CD4-positive, CD25-positive, alpha-beta regulatory T cell (primary cell): ENCODE data around the gene ZAP70. TPM values are rescaled to one million over a fixed set of nuclear protein-coding genes. Genes with fewer than 3 reads are reported as not detected.

ENCODE experiments used
- ATAC-seq, 2 donors: fragments of 150-1000 bp; cut with Tn5 transposase; one replicate each; pipeline ENCODE4 v1.10.0; 2021; ENCODE audit warnings: low read depth in 2 of 2, moderate number of reproducible peaks in 2 of 2, moderate library complexity in 1 of 2
- DNase-seq, 3 donors: peaks; one replicate each; pipeline versions ENCODE4 v3.0.0 to v3.0.0-alpha.2; 2012 to 2022; ENCODE audit warnings: mixed read lengths in 1 of 3
- H3K27ac ChIP-seq: one replicate; pipeline ENCODE4 v1.7.0; 2013; ENCODE audit warnings: mild to moderate bottlenecking, low read length; ENCODE audit not compliant: insufficient read depth, poor library complexity, severe bottlenecking
- H3K27me3 ChIP-seq: one replicate; pipeline ENCODE4 v1.7.0; 2013; ENCODE audit warnings: low read length; ENCODE audit not compliant: control insufficient read depth, insufficient read depth
- H3K36me3 ChIP-seq: one replicate; pipeline ENCODE4 v1.7.0; 2013; ENCODE audit warnings: mild to moderate bottlenecking, low read length, moderate library complexity; ENCODE audit not compliant: control insufficient read depth, insufficient read depth
- H3K4me1 ChIP-seq: 2 replicates; pipeline ENCODE4 v1.7.0; 2013; ENCODE audit warnings: mild to moderate bottlenecking, low read length; ENCODE audit not compliant: insufficient read depth, control insufficient read depth, poor library complexity, severe bottlenecking
- H3K4me3 ChIP-seq: one replicate; pipeline ENCODE4 v1.7.0; 2013; ENCODE audit warnings: low read depth, mild to moderate bottlenecking, low read length, moderate library complexity
- H3K9me3 ChIP-seq, 2 experiments: 1 replicate in 1 of 2; 2 replicates in 1 of 2; pipeline ENCODE4 v1.7.0; 2013; ENCODE audit warnings: low read length in 2 of 2, mild to moderate bottlenecking in 1 of 2, moderate library complexity in 1 of 2; ENCODE audit not compliant: control insufficient read depth in 2 of 2
- H3K27ac Mint-ChIP-seq, 3 donors: one replicate each; pipeline ENCODE4 v1.8.0; 2020 to 2022; ENCODE audit warnings: mild to moderate bottlenecking in 3 of 3, mixed read lengths in 3 of 3, moderate library complexity in 2 of 3
- H3K27me3 Mint-ChIP-seq: one replicate; pipeline ENCODE4 v1.8.0; 2022; ENCODE audit warnings: mild to moderate bottlenecking, mixed read lengths
- H3K36me3 Mint-ChIP-seq: one replicate; pipeline ENCODE4 v1.8.0; 2020; ENCODE audit warnings: mixed read lengths
- H3K4me1 Mint-ChIP-seq, 4 donors: one replicate each; pipeline ENCODE4 v1.8.0; 2020 to 2022; ENCODE audit warnings: mixed read lengths in 4 of 4, mild to moderate bottlenecking in 1 of 4
- H3K4me3 Mint-ChIP-seq, 4 donors: one replicate each; pipeline ENCODE4 v1.8.0; 2020 to 2022; ENCODE audit warnings: mild to moderate bottlenecking in 4 of 4, mixed read lengths in 4 of 4, moderate library complexity in 3 of 4
- H3K9me3 Mint-ChIP-seq, 7 donors: one replicate each; pipeline ENCODE4 v1.8.0; 2020 to 2022; ENCODE audit warnings: mixed read lengths in 7 of 7, mild to moderate bottlenecking in 3 of 7, moderate library complexity in 2 of 7
- polyA plus RNA-seq, 4 donors: library from polyadenylated mRNA; unstranded; fragments of 300-500 nt; fragmentation: Illumina TruSeq; gene quantifications; one replicate each; pipeline ENCODE4 v1.2.3, GENCODE V29; 2021
- total RNA-seq: library from RNA; stranded (reverse); gene quantifications from one replicate; pipeline ENCODE4 v1.2.3, GENCODE V29; 2022

The ZAP70 gene
- total and polyA plus RNA-seq, 5 donors from 2014 or later: 104 to 431 (median 133) TPM

DNA sequence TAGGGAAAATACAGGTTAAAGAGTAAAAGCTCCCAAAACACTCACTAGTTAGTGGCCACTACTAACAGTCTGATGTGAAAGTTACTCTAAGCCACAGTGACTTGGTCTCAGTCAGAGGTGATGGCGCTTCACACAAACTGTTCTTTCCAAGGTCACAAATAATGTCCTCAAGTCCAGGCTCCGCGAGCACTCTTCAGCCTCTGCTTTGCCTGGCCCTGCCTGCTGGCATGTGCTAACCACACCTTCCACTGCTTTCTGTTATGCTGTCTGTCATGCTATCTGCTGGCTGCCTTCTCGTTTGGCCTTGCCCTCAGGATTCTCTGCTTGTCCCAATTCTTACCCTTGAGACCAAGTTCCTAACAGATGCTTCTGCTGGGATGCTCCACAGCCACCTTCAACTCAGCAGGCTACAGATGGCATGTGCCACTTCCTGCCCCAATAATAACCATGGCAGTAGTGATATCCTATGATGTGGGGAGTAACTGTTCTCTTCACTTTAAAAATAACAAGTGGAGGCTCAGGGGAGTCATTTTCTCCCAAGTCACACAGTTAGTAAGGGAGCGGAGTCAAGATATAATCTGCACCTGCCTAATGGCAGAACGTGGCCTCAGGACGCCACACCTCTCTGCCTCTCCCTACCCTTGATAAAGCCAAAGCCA lies 75.7 kb downstream of the ZAP70 start:
- DNase-seq (no peak), ATAC-seq (no peak)
- Histone ChIP-seq H3K4me3 (no peak overlapping the region), H3K36me3 (peaks cover 34% of the 10 kb centered on the region), H3K27me3 (no peaks in the 10 kb centered on the region), H3K27ac (no peak overlapping the region), H3K4me1 (no peaks in the 10 kb centered on the region), H3K9me3 (no peaks in the 10 kb centered on the region)
- peaks cover 0 to 3% (median 0%) of the 10 kb centered on the region in 4 donors for H3K4me1 Mint-ChIP-seq
- no peaks in the 10 kb centered on the region for H3K27me3 Mint-ChIP-seq
- no peaks in the 10 kb centered on the region for H3K9me3 Mint-ChIP-seq
- H3K36me3 Mint-ChIP-seq: peaks cover 39% of the 10 kb centered on the region
- H3K4me3 Mint-ChIP-seq: no peak overlapping the region
- H3K27ac Mint-ChIP-seq: no peak overlapping the region

Other genes with a start within 250 kb of the ZAP70 start
- gene ANKRD36B, start 123.7 kb upstream of the ZAP70 start, total RNA-seq: 108 TPM
- 10 to 100 TPM; 12.1 to 15.6 (median 13.7) TPM for gene ANKRD36B, start 123.7 kb upstream of the ZAP70 start, polyA plus RNA-seq
- 147 TPM for gene COX5B, start 67.5 kb upstream of the ZAP70 start, total RNA-seq
- gene COX5B, start 67.5 kb upstream of the ZAP70 start, polyA plus RNA-seq: 100 to 1,000 TPM; 379 to 538 (median 452) TPM
- gene ACTR1B, start 49.5 kb upstream of the ZAP70 start, total RNA-seq: 86.3 TPM
- gene ACTR1B, start 49.5 kb upstream of the ZAP70 start, polyA plus RNA-seq: 10 to 100 TPM; 12.9 to 22.6 (median 21.8) TPM
- gene C2orf92, start 43.9 kb upstream of the ZAP70 start, total RNA-seq: 20.4 TPM
- under 1 TPM in 1 of 4 donors, not detected in 3; 0.61 TPM for gene C2orf92, start 43.9 kb upstream of the ZAP70 start, polyA plus RNA-seq